HG03135 (cell line): ENCODE results near the gene HOXD9.

Experiments
- ATAC-seq: cut with Tn5 transposase; IDR thresholded peaks from one replicate; pipeline ENCODE4 v1.9.1; 2021; ENCODE audit warnings: mild to moderate bottlenecking, moderate library complexity; ENCODE audit not compliant: unreplicated experiment

Gene HOXD9

GRCh38 chr2:176124110-176124946 is 1.8 kb downstream of the HOXD9 start:
- ATAC-seq = no peak

GRCh38 chr2:176124947-176125771 is 2.6 kb downstream of the HOXD9 start:
- ATAC-seq = no peak

- ATAC-seq = no peak
Observed at GRCh38 chr2:176125772-176126054, 3.2 kb downstream of the HOXD9 start.

GRCh38 chr2:176126929-176127773 is 4.6 kb downstream of the HOXD9 start:
- no peak for ATAC-seq

- no peak for ATAC-seq
Observed at GRCh38 chr2:176127774-176128072, 5.2 kb downstream of the HOXD9 start.

- no peak for ATAC-seq
Observed at GRCh38 chr2:176128172-176128981, 5.9 kb downstream of the HOXD9 start.

GRCh38 chr2:176128982-176129796 is 6.7 kb downstream of the HOXD9 start, which contains the start of gene HOXD8:
TSS of gene HOXD8 (plus strand) at chr2:176129705. CDS start at chr2:176130367, 662 bp downstream.
- no peak for ATAC-seq

GRCh38 chr2:176129813-176130146 is 7.3 kb downstream of the HOXD9 start:
- ATAC-seq = no peak

GRCh38 chr2:176130147-176130956 is 7.8 kb downstream of the HOXD9 start:
- ATAC-seq = no peak

GRCh38 chr2:176130957-176131847 is 8.7 kb downstream of the HOXD9 start:
- ATAC-seq = no peak

GRCh38 chr2:176131848-176132158 is 9.3 kb downstream of the HOXD9 start:
- ATAC-seq = no peak

GRCh38 chr2:176132205-176133171 is 10.0 kb downstream of the HOXD9 start:
- no peak for ATAC-seq

GRCh38 chr2:176133389-176133788 is 10.9 kb downstream of the HOXD9 start:
- ATAC-seq = no peak

GRCh38 chr2:176134035-176134434 is 11.5 kb downstream of the HOXD9 start:
- no peak for ATAC-seq

- ATAC-seq = no peak
Observed at GRCh38 chr2:176135035-176135440, 12.5 kb downstream of the HOXD9 start.

- ATAC-seq = no peak
Observed at GRCh38 chr2:176136374-176137251, 14.1 kb downstream of the HOXD9 start.
